ENCODE measurements around the gene TBC1D3B. TPM values are rescaled to one million over a fixed set of nuclear protein-coding genes. Genes with fewer than 3 reads are reported as not detected.
"Not testable (repeated sequence)": the region's sequence is repeated elsewhere in the genome, so short reads cannot be mapped to it uniquely, and the experiment has no call there.

Gene TBC1D3B
- total RNA-seq, 3 donors from 2014 or later (not counting 1 experiment from before 2014, with no cell fraction given) = 4.3 to 10.7 (median 8.2) TPM

DNA sequence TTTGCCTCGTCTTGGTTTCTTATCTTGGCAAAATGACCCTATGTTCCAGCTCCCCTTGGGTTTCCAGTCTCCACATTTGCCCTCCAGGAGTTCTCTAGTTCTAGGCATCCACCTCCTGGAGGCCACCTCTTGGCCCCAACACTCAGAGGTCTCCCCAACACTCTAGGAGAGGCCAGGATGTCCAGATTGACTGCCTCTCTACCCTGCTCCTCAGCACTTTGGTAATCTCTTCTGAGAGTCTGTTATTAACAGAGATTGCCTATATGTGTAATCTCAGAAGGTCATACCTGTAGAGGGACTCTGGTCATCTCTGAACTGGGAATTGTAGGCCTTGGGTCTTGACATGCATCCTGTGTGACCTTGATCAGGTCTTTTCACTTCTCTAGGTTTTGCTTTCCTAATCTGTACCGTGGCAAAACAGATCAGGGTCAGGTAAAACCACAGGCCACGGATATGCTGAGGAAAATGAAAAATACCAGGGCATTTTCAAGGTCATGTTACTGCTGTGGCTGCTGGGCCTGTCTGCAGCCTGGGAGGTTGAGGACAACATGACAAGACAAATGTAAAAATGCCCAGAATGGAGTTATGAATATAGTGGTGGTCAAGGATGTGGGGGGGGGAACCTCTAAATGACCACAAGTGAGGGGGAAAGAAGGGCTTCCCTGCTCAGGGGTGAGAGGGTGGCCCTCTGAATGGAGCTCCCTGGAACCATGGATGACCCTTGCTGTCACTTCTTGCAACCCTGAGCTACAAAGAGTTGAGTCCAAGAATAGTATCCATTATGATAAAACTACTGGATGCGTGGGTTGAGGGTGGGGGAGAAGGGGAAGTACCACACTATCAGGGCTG, 29.4 kb upstream of the TBC1D3B start:
- H3K4me1 ChIP-seq (ENCODE audit: control insufficient read depth, insufficient read depth, low read length) = peaks cover 57% of the 10 kb centered on the region
- no peaks in the 10 kb centered on the region for H3K9me3 Mint-ChIP-seq
- no peaks in the 10 kb centered on the region for H3K36me3 ChIP-seq (ENCODE audit: control insufficient read depth, insufficient read depth, low read length)
- peak overlapping the region in 1 of 2 donors; percentile 6 for H3K27ac Mint-ChIP-seq
- no peak for DNase-seq
- H3K4me3 Mint-ChIP-seq = no peak overlapping the region
- peaks cover 57 to 65% of the 10 kb centered on the region in 2 donors for H3K4me1 Mint-ChIP-seq
- no peaks in the 10 kb centered on the region for H3K36me3 Mint-ChIP-seq
- no peak overlapping the region for H3K4me3 ChIP-seq (ENCODE audit: low read length)
- TF ChIP-seq CTCF (IDR thresholded peaks at IDR 0.05) = no peak
- peaks cover 0 to 2% of the 10 kb centered on the region in 2 donors for H3K27me3 Mint-ChIP-seq (ENCODE audit: low read depth in 2 of 2)
- H3K27ac ChIP-seq (ENCODE audit: low read length) = no peak overlapping the region
- ATAC-seq = no peak
- intact Hi-C loops (cut with micrococcal nuclease) = no loop called here
- H3K9me3 ChIP-seq (ENCODE audit: control insufficient read depth, insufficient read depth, low read length) = no peaks in the 10 kb centered on the region
- peaks cover 3% of the 10 kb centered on the region for H3K27me3 ChIP-seq (ENCODE audit: control insufficient read depth, insufficient read depth, low read length)
- WGBS (ENCODE audit: insufficient coverage) = 55% methylated on average over 3 of the region's 4 CpGs

- no peak overlapping the region for H3K4me3 ChIP-seq (ENCODE audit: low read length)
- TF ChIP-seq CTCF (IDR thresholded peaks at IDR 0.05) = no peak
- H3K36me3 Mint-ChIP-seq = no peaks in the 10 kb centered on the region
- H3K27ac ChIP-seq (ENCODE audit: low read length) = no peak overlapping the region
- no peak for DNase-seq
- peaks cover 57 to 62% of the 10 kb centered on the region in 2 donors for H3K4me1 Mint-ChIP-seq
- no peak for ATAC-seq
- intact Hi-C loops (cut with micrococcal nuclease) = no loop called here
- no peak overlapping the region for H3K27ac Mint-ChIP-seq
- H3K27me3 ChIP-seq (ENCODE audit: control insufficient read depth, insufficient read depth, low read length) = peaks cover 3% of the 10 kb centered on the region
- no peaks in the 10 kb centered on the region for H3K9me3 ChIP-seq (ENCODE audit: control insufficient read depth, insufficient read depth, low read length)
- H3K9me3 Mint-ChIP-seq = no peaks in the 10 kb centered on the region
- peaks cover 51% of the 10 kb centered on the region for H3K4me1 ChIP-seq (ENCODE audit: control insufficient read depth, insufficient read depth, low read length)
- WGBS (ENCODE audit: insufficient coverage) = 93% methylated on average over 1 of the region's 7 CpGs
- H3K27me3 Mint-ChIP-seq (ENCODE audit: low read depth in 2 of 2) = peaks cover 0 to 2% of the 10 kb centered on the region in 2 donors
- no peaks in the 10 kb centered on the region for H3K36me3 ChIP-seq (ENCODE audit: control insufficient read depth, insufficient read depth, low read length)
- H3K4me3 Mint-ChIP-seq = no peak overlapping the region
Measured at GRCh38 chr17:36204724-36205500, 28.5 kb upstream of the TBC1D3B start.

GRCh38 chr17:36203335-36203734, 26.9 kb upstream of the TBC1D3B start:
- H3K27me3 Mint-ChIP-seq (ENCODE audit: low read depth in 2 of 2) = peaks cover 0 to 2% of the 10 kb centered on the region in 2 donors
- ATAC-seq = no peak
- peak overlapping the region; percentile 6 to 74 for H3K27ac Mint-ChIP-seq
- peaks cover 58% of the 10 kb centered on the region for H3K4me1 ChIP-seq (ENCODE audit: control insufficient read depth, insufficient read depth, low read length)
- no peaks in the 10 kb centered on the region for H3K36me3 ChIP-seq (ENCODE audit: control insufficient read depth, insufficient read depth, low read length)
- WGBS (ENCODE audit: insufficient coverage) = 82% methylated on average over 2 of the region's 3 CpGs
- intact Hi-C loops (cut with micrococcal nuclease) = no loop called here
- no peak for TF ChIP-seq CTCF (IDR thresholded peaks at IDR 0.05)
- H3K9me3 ChIP-seq (ENCODE audit: control insufficient read depth, insufficient read depth, low read length) = no peaks in the 10 kb centered on the region
- no peaks in the 10 kb centered on the region for H3K36me3 Mint-ChIP-seq
- no peak overlapping the region for H3K4me3 ChIP-seq (ENCODE audit: low read length)
- no peaks in the 10 kb centered on the region for H3K9me3 Mint-ChIP-seq
- no peak overlapping the region for H3K27ac ChIP-seq (ENCODE audit: low read length)
- H3K4me1 Mint-ChIP-seq = peaks cover 66 to 71% of the 10 kb centered on the region in 2 donors
- H3K4me3 Mint-ChIP-seq = peak overlapping the region; percentile 43
- peaks cover 3% of the 10 kb centered on the region for H3K27me3 ChIP-seq (ENCODE audit: control insufficient read depth, insufficient read depth, low read length)
- no peak for DNase-seq

- H3K9me3 ChIP-seq (ENCODE audit: control insufficient read depth, insufficient read depth, low read length); H3K36me3 Mint-ChIP-seq; H3K9me3 Mint-ChIP-seq; intact Hi-C loops (cut with micrococcal nuclease); H3K27ac ChIP-seq (ENCODE audit: low read length); H3K27me3 ChIP-seq (ENCODE audit: control insufficient read depth, insufficient read depth, low read length); H3K36me3 ChIP-seq (ENCODE audit: control insufficient read depth, insufficient read depth, low read length); H3K27me3 Mint-ChIP-seq (ENCODE audit: low read depth in 2 of 2); H3K4me3 ChIP-seq (ENCODE audit: low read length): not testable (repeated sequence)
- 60% methylated on average over 8 of the region's 8 CpGs for WGBS (ENCODE audit: insufficient coverage)
- DNase-seq (peak in 1 of 2 donors; percentile 36), ATAC-seq (peak in 1 of 3 donors; percentile 46)
- Mint-ChIP-seq H3K27ac (peak overlapping the region; percentile 39 to 74), H3K4me1 (peaks cover 72 to 75% of the 10 kb centered on the region in 2 donors), H3K4me3 (peak overlapping the region; percentile 41)
- peaks cover 67% of the 10 kb centered on the region for H3K4me1 ChIP-seq (ENCODE audit: control insufficient read depth, insufficient read depth, low read length)
Measured at GRCh38 chr17:36201506-36201905, 25.1 kb upstream of the TBC1D3B start.

- H3K9me3 Mint-ChIP-seq; ATAC-seq; intact Hi-C loops (cut with micrococcal nuclease); H3K36me3 ChIP-seq (ENCODE audit: control insufficient read depth, insufficient read depth, low read length); DNase-seq; H3K27ac ChIP-seq (ENCODE audit: low read length); H3K27me3 Mint-ChIP-seq (ENCODE audit: low read depth in 2 of 2); H3K36me3 Mint-ChIP-seq; H3K4me3 ChIP-seq (ENCODE audit: low read length); H3K9me3 ChIP-seq (ENCODE audit: control insufficient read depth, insufficient read depth, low read length); H3K27me3 ChIP-seq (ENCODE audit: control insufficient read depth, insufficient read depth, low read length); H3K4me3 Mint-ChIP-seq: not testable (repeated sequence)
- 100% methylated on average over 1 of the region's 4 CpGs for WGBS (ENCODE audit: insufficient coverage)
- Mint-ChIP-seq H3K27ac (peak overlapping the region in 1 of 2 donors; percentile 74), H3K4me1 (peaks cover 72 to 75% of the 10 kb centered on the region in 2 donors)
- H3K4me1 ChIP-seq (ENCODE audit: control insufficient read depth, insufficient read depth, low read length) = peaks cover 67% of the 10 kb centered on the region
Measured at GRCh38 chr17:36201102-36201501, 24.7 kb upstream of the TBC1D3B start.

All from natural killer cell (primary cell).